ENCODE measurements around the gene STK39.

STK39 gene

DNA sequence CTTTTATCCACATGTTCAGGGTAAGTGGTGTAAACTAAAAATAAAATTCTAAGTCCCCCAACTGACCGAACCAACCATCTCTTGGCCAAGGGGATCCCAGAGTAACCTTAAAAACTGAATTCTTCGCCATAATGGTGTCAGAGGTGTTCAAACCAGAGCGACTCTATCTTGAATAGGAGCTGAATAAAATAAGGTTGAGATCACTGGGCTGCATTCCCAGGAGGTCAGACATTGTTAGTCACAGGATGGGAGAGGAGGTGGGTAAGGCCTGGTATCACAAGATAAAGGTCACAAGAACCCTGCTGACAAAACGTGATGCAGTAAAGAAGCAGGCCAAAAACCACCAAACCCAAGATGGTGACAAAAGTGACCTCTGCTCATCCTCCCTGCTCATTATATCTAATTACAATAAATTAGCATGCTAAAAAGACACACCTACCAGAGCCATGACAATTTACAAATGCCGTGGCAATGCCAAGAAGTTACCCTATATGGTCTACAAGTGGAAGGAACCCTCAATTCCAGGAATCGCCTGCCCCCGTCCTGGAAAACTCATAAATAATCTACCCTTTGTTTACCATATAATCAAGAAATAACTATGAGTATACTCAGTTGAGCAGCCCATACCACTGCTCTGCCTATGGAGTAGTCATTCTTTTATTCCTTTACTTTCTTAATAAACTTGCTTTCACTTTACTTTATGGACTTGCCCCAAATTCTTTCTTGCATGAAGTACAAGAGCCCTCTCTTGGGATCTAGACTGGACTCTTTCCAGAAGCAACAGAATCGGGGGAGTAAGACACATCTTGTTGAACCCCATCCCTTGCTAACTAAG lies 302.4 kb downstream of the STK39 start:
- H3K4me1 ChIP-seq (ENCODE audit: control insufficient read depth in 1 of 2, insufficient read depth in 1 of 2, low read depth in 1 of 2, low read length in 1 of 2) = peaks cover 5 to 6% of the 10 kb centered on the region in 2 experiments
- no peaks in the 10 kb centered on the region for H3K36me3 ChIP-seq
- H3K27ac ChIP-seq = no peak overlapping the region
- TF ChIP-seq CTCF (IDR thresholded peaks at IDR 0.05) = no peak
- no peak overlapping the region for H3K4me3 ChIP-seq (ENCODE audit: low read depth in 1 of 2, low read length in 1 of 2)
- no peaks in the 10 kb centered on the region for H3K9me3 ChIP-seq
- H3K27me3 ChIP-seq = peaks cover 17% of the 10 kb centered on the region

- H3K27ac ChIP-seq = no peak overlapping the region
- TF ChIP-seq CTCF (IDR thresholded peaks at IDR 0.05) = no peak
- no peaks in the 10 kb centered on the region for H3K36me3 ChIP-seq
- peaks cover 13 to 16% of the 10 kb centered on the region in 2 experiments for H3K4me1 ChIP-seq (ENCODE audit: control insufficient read depth in 1 of 2, insufficient read depth in 1 of 2, low read depth in 1 of 2, low read length in 1 of 2)
- H3K9me3 ChIP-seq = no peaks in the 10 kb centered on the region
- H3K4me3 ChIP-seq (ENCODE audit: low read depth in 1 of 2, low read length in 1 of 2) = no peak overlapping the region
- H3K27me3 ChIP-seq = peaks cover 17% of the 10 kb centered on the region
Measured at GRCh38 chr2:167943897-167944296, 303.5 kb downstream of the STK39 start.

GRCh38 chr2:167943368-167943767 lies 304.0 kb downstream of the STK39 start:
- peaks cover 17% of the 10 kb centered on the region for H3K27me3 ChIP-seq
- H3K9me3 ChIP-seq = no peaks in the 10 kb centered on the region
- TF ChIP-seq CTCF (IDR thresholded peaks at IDR 0.05) = no peak
- H3K36me3 ChIP-seq = no peaks in the 10 kb centered on the region
- H3K4me1 ChIP-seq (ENCODE audit: control insufficient read depth in 1 of 2, insufficient read depth in 1 of 2, low read depth in 1 of 2, low read length in 1 of 2) = peaks cover 13 to 16% of the 10 kb centered on the region in 2 experiments
- no peak overlapping the region for H3K4me3 ChIP-seq (ENCODE audit: low read depth in 1 of 2, low read length in 1 of 2)
- H3K27ac ChIP-seq = no peak overlapping the region

DNA sequence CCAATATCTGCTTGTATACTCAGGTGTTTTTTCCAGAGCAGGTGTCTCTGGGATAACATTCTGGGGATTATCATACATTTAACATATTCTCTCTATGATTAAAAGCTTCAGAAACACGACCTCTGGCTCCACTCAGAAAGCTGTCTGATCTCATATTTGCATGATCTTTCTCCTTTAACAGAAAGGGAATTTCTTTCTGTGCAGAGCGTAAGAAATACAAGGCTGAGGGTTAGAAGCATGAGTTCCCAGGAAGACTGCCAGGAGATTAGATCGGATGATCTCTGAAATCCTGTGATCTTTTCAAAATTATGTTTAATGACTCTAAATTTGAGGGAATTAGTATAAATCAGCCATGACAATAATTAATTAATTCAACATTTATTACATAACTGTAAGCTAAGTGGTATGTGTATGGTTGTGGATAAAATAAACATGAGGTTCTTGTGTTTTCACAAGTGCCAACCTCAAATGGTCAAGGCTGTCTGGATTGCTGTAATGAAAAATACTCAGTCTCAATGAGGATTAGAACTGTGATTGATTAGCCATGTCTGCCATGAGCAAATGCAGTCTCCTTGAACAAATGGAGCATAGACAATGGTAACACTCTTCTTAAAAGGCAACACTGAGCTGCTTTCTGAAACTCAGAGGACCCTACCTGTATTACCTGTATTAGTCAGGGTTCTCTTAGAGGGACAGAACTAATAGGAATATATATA lies 304.9 kb downstream of the STK39 start:
- peaks cover 13 to 16% of the 10 kb centered on the region in 2 experiments for H3K4me1 ChIP-seq (ENCODE audit: control insufficient read depth in 1 of 2, insufficient read depth in 1 of 2, low read depth in 1 of 2, low read length in 1 of 2)
- H3K27me3 ChIP-seq = peaks cover 17% of the 10 kb centered on the region
- H3K27ac ChIP-seq = no peak overlapping the region
- no peaks in the 10 kb centered on the region for H3K9me3 ChIP-seq
- TF ChIP-seq CTCF (IDR thresholded peaks at IDR 0.05) = no peak
- H3K36me3 ChIP-seq = no peaks in the 10 kb centered on the region
- H3K4me3 ChIP-seq (ENCODE audit: low read depth in 1 of 2, low read length in 1 of 2) = no peak overlapping the region

GRCh38 chr2:167941604-167942003 lies 305.8 kb downstream of the STK39 start:
- Histone ChIP-seq H3K4me3 (ENCODE audit: low read depth in 1 of 2, low read length in 1 of 2) (no peak overlapping the region), H3K27me3 (peaks cover 17% of the 10 kb centered on the region), H3K36me3 (no peaks in the 10 kb centered on the region), H3K4me1 (ENCODE audit: control insufficient read depth in 1 of 2, insufficient read depth in 1 of 2, low read depth in 1 of 2, low read length in 1 of 2) (peaks cover 13 to 16% of the 10 kb centered on the region in 2 experiments), H3K9me3 (no peaks in the 10 kb centered on the region), H3K27ac (no peak overlapping the region)
- TF ChIP-seq CTCF (IDR thresholded peaks at IDR 0.05) = no peak

All from neutrophil (primary cell).